ENCODE results near the gene PPP1R14B.

DNA sequence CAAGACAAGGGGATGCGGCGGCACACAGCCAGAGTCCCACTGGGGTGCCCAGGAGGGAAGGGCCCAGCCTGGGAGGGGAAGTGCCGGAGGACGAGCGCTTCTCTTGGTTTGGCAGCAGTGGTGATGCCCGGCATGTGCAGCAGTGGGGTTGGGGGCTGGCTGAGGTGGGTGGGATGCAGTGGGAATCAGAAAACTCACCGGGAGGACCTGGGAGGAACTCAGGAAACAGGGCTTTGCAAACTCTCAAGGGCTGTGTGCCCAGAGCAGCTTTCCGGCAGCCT is 37.2 kb downstream of the PPP1R14B start:
- TF ChIP-seq, protein P1, sequence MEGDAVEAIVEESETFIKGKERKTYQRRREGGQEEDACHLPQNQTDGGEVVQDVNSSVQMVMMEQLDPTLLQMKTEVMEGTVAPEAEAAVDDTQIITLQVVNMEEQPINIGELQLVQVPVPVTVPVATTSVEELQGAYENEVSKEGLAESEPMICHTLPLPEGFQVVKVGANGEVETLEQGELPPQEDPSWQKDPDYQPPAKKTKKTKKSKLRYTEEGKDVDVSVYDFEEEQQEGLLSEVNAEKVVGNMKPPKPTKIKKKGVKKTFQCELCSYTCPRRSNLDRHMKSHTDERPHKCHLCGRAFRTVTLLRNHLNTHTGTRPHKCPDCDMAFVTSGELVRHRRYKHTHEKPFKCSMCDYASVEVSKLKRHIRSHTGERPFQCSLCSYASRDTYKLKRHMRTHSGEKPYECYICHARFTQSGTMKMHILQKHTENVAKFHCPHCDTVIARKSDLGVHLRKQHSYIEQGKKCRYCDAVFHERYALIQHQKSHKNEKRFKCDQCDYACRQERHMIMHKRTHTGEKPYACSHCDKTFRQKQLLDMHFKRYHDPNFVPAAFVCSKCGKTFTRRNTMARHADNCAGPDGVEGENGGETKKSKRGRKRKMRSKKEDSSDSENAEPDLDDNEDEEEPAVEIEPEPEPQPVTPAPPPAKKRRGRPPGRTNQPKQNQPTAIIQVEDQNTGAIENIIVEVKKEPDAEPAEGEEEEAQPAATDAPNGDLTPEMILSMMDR (conservative IDR thresholded peaks at IDR 0.05; ENCODE audit: low read depth, low read length), result no peak
- no peak for TF ChIP-seq EZH2phosphoT487 (IDR thresholded peaks at IDR 0.05; ENCODE audit: borderline replicate concordance, low read length)
